ENCODE measurements around the gene ATP10A. TPM values are rescaled to one million over a fixed set of nuclear protein-coding genes. Genes with fewer than 3 reads are reported as not detected.

Gene ATP10A
- total RNA-seq, 1 experiment from 2014 or later: 3.9 TPM

DNA sequence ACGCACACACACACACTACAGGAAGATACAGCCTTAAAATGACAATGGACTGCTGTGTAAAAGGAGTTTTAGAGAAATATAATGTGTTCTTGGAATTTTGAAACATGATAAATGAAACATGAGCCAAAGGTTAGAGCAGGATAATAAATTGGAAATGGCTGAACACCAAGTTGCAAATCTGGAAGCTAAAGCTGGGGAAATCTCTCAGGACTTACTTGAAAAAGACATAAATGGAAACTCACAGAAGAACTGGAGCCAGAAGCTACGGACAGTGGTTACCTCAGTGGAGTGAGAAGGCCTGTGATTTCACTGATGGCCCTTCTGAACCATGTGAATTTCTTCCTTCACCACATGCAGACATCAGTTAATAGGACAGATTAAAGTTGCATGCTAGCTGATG lies 37.3 kb upstream of the ATP10A start:
- no peaks in the 10 kb centered on the region for H3K79me2 ChIP-seq (ENCODE audit: insufficient read depth, low read length)
- no peak overlapping the region for H4K5ac ChIP-seq (ENCODE audit: insufficient read length, low read depth, low read length)
- H2BK15ac ChIP-seq (ENCODE audit: low read depth, low read length): no peak overlapping the region
- no peak overlapping the region for H3K18ac ChIP-seq (ENCODE audit: insufficient read length, low read depth, low read length)
- Mint-ChIP-seq H3K27me3 (ENCODE audit: low read depth) (no peaks in the 10 kb centered on the region), H3K36me3 (ENCODE audit: insufficient read depth in 1 of 3, low read depth in 3 of 3) (no peaks in the 10 kb centered on the region), H3K9me3 (no peaks in the 10 kb centered on the region), H3K4me1 (no peaks in the 10 kb centered on the region), H3K4me3 (no peak overlapping the region), H3K27ac (no peak overlapping the region)
- no peaks in the 10 kb centered on the region for H3K9me3 ChIP-seq (ENCODE audit: control insufficient read depth, low read depth, low read length)
- no peak overlapping the region for H3K4ac ChIP-seq (ENCODE audit: low read depth, low read length)
- H3K4me2 ChIP-seq (ENCODE audit: insufficient read depth, insufficient read length, low read length): no peak overlapping the region
- no peaks in the 10 kb centered on the region for H4K20me1 ChIP-seq (ENCODE audit: control insufficient read depth, insufficient read depth, insufficient read length)
- no peaks in the 10 kb centered on the region for H3K27me3 ChIP-seq (ENCODE audit: insufficient read depth, low read length)
- WGBS (ENCODE audit: extremely low coverage, insufficient read length, low lambda C conversion rate): no CpG with 5 or more reads among the region's 2 CpGs
- H3K56ac ChIP-seq (ENCODE audit: insufficient read length, low read depth, low read length): no peak overlapping the region
- H2BK20ac ChIP-seq (ENCODE audit: low read depth, low read length, poor library complexity, severe bottlenecking): no peak overlapping the region
- no peak overlapping the region for H4K91ac ChIP-seq (ENCODE audit: insufficient read length, low read depth, low read length)
- no peak overlapping the region for H2BK120ac ChIP-seq (ENCODE audit: low read depth, low read length, poor library complexity, severe bottlenecking)
- no peak overlapping the region for H3K27ac ChIP-seq (ENCODE audit: insufficient read length, low read depth, low read length)
- TF ChIP-seq, protein P1, sequence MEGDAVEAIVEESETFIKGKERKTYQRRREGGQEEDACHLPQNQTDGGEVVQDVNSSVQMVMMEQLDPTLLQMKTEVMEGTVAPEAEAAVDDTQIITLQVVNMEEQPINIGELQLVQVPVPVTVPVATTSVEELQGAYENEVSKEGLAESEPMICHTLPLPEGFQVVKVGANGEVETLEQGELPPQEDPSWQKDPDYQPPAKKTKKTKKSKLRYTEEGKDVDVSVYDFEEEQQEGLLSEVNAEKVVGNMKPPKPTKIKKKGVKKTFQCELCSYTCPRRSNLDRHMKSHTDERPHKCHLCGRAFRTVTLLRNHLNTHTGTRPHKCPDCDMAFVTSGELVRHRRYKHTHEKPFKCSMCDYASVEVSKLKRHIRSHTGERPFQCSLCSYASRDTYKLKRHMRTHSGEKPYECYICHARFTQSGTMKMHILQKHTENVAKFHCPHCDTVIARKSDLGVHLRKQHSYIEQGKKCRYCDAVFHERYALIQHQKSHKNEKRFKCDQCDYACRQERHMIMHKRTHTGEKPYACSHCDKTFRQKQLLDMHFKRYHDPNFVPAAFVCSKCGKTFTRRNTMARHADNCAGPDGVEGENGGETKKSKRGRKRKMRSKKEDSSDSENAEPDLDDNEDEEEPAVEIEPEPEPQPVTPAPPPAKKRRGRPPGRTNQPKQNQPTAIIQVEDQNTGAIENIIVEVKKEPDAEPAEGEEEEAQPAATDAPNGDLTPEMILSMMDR (conservative IDR thresholded peaks at IDR 0.05): no peak
- no peak overlapping the region for H4K8ac ChIP-seq (replicated peaks; ENCODE audit: insufficient read length, low read depth, low read length)
- peaks cover 2% of the 10 kb centered on the region for H3K23me2 ChIP-seq (ENCODE audit: insufficient read length, low read depth, low read length, poor library complexity, severe bottlenecking)
- H3K9ac ChIP-seq (ENCODE audit: extremely low read depth, insufficient read length, low read length): no peak overlapping the region
- no peak overlapping the region for H3K23ac ChIP-seq (ENCODE audit: insufficient read length, low read depth, low read length)
- H2BK5ac ChIP-seq (ENCODE audit: insufficient read length, low read length): no peak overlapping the region
- no peaks in the 10 kb centered on the region for H3K4me1 ChIP-seq (ENCODE audit: insufficient read depth, low read length)
- no peak overlapping the region for H3T11ph ChIP-seq (ENCODE audit: low read length)
- H2AK5ac ChIP-seq (ENCODE audit: insufficient read length, low read length): no peak overlapping the region
- no peak overlapping the region for H2BK12ac ChIP-seq (ENCODE audit: insufficient read length, low read depth, low read length)
- H3K79me1 ChIP-seq (ENCODE audit: insufficient read depth, low read depth, low read length, poor library complexity, severe bottlenecking): no peaks in the 10 kb centered on the region
- H3K14ac ChIP-seq (ENCODE audit: insufficient read depth, low read length): no peak overlapping the region; the same call in 1 of the 2 replicates
- DNase-seq: no peak
- no peak overlapping the region for H2AFZ ChIP-seq (ENCODE audit: low read length)
